GM19324 (cell line): ENCODE data around the gene KIAA1217.

ENCODE experiments used
- ATAC-seq: cut with Tn5 transposase; IDR thresholded peaks from one replicate; pipeline ENCODE4 v1.9.1; 2021; ENCODE audit warnings: mild to moderate bottlenecking, moderate library complexity; ENCODE audit not compliant: unreplicated experiment, low FRiP score

The KIAA1217 gene

GRCh38 chr10:24390146-24390700 lies 181.3 kb downstream of the KIAA1217 start:
- ATAC-seq: no peak

DNA sequence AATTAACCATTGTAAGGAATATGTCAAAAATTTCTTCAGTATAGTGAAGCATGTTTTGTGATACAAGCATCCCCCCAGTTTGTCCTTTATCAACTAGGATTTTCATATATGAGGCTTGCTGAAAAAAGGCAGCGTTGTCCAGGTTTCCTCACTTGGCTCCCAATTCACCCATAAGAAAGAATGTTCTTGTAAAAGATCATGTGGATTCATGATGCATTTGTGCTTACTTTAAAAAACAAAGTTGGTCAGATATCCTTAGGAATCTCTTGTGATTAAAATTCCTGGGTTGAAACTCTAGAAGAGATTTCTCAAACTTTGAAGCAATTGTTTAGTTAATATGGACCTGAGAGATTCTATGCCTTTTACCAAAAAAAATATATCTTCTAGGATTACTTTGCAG lies 181.8 kb downstream of the KIAA1217 start:
- ATAC-seq: no peak

GRCh38 chr10:24393201-24393600 lies 184.3 kb downstream of the KIAA1217 start:
- ATAC-seq: no peak

DNA sequence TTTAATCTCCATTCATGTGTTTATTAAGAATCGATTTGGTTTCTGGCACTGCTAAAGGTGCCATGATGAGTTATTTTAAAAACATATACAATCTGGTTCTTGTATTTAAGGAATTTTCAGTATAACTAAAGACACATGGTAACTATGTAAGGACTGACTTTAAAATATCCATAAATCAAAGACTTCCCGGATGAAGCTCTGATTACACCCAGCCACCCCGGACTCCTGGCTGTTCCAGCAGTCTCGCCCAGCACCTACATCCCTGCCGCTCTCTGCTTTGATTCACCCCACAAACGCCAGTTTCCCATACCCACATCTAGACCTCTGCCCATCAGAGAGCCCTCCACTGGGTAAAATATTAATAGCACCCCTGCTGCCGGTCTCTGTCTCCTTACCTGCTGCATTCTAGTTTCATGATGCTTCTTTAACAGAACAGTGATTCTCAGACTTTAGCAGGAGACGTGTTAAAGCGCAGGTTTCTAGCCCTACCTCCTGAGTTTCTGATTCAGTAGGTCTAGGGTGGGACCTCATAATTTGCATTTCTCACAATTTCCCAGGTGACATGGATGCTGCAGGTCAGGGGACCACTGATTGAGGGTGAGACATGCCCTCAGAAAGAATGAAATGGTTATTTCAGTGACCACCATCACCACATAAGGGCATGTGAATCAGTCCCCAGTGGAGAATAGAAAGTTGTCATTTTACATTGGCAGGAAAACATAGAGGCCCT lies 185.7 kb downstream of the KIAA1217 start:
- ATAC-seq: no peak

- no peak for ATAC-seq
Observed at GRCh38 chr10:24396396-24396795, 187.5 kb downstream of the KIAA1217 start.

DNA sequence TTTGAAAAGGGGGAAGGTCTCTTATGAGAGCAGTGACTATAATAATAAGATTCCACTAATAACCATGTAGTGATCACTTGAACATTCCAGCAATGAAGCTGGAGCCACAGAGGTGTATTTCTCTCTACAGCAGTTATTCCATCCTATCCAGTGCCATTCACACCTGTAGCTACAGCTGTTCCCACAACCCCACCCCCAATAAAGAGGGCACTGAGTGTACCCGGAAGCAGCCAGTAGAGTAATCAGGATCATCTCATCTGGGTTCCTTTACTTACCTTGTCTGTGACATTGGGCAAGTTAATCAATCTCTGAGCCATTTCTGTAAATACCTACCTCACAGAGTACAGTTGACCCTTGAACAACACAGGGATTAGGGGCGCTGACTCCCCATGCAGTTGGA lies 188.7 kb downstream of the KIAA1217 start:
- ATAC-seq: no peak

GRCh38 chr10:24404567-24404966 lies 195.6 kb downstream of the KIAA1217 start:
- no peak for ATAC-seq

DNA sequence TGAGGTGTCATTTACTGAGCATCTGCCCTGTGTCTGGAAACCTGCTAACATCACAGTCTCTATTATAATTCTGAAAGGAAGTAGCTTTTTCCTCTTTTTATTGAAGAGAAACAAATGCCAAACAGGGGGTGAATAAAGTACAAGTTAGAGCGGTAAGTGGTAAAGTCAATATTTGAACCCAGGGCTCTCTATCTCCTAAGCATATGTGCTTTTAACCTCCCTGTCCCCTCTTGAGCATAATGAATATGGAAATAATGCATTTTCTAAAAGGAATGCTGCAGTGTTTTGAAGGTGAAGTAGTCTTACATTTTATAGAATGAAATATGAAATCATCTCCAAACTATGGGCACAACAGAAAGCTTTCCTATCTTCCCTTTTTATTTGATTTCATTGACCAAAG lies 196.7 kb downstream of the KIAA1217 start:
- no peak for ATAC-seq

- no peak for ATAC-seq
Observed at GRCh38 chr10:24406809-24407483, 198.0 kb downstream of the KIAA1217 start.

GRCh38 chr10:24407928-24408327 lies 199.0 kb downstream of the KIAA1217 start:
- no peak for ATAC-seq

DNA sequence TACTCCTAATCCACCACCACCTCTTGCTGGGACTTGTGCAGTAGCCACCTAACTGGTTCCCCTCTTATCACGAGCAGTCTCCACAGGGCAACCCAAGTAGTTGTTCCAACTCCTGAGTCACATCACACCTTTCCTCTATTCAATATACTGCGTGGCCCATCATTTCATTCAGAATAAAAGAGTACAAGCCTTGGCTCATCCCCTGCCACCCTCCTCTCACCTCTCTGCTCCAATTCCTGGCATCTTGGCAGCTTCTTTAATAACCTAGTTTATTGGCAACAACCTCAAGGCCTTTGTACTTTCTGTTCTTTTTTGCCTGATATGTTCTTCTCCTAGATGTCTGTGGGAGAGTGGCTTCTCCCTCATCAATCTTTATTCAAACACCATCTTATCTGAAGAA lies 199.4 kb downstream of the KIAA1217 start:
- ATAC-seq: no peak

- ATAC-seq: no peak
Observed at GRCh38 chr10:24414597-24414996, 205.7 kb downstream of the KIAA1217 start.

- ATAC-seq: no peak
Observed at GRCh38 chr10:24415455-24416125, 206.7 kb downstream of the KIAA1217 start.

DNA sequence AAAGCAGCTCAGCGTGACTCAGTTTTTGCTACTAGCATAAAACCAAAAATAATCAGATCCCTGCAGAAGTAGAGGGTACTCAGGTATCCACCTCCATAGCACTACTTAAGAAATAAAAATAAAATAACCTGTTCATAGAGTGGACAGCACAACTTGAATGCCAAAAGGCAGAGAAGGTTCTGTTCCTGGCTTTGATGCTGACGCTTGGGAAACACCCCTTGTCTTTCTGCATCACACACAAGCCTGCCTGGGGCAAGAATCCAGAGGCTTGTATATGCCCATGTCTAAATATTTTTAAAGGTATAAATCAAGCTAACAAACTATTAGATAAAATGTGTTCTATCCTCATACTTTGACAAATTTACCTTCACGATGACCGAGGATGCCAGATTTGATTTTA lies 207.3 kb downstream of the KIAA1217 start:
- ATAC-seq: no peak

DNA sequence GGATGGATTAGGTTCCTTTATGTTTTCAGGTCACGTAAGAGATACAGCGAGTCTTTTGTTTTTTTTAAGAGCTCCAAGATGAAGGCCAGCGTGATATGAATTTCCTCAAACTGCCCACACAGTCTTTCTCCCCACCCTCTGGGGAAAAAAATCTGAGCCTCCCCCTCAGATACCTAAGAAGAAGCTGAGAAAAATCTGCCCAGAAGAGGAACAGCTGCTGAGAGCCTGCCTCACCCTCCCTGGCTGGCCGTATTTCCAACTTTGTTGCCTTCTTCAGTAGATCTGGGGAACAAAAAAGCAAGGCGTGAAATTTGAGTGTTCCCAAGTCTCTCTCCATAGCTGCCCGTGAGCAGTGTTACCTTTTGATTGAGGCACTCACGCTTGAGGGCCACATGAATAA lies 208.1 kb downstream of the KIAA1217 start:
- ATAC-seq: no peak

- ATAC-seq: no peak
Observed at GRCh38 chr10:24418532-24418931, 209.6 kb downstream of the KIAA1217 start.

GRCh38 chr10:24419066-24419465 lies 210.1 kb downstream of the KIAA1217 start:
- no peak for ATAC-seq

DNA sequence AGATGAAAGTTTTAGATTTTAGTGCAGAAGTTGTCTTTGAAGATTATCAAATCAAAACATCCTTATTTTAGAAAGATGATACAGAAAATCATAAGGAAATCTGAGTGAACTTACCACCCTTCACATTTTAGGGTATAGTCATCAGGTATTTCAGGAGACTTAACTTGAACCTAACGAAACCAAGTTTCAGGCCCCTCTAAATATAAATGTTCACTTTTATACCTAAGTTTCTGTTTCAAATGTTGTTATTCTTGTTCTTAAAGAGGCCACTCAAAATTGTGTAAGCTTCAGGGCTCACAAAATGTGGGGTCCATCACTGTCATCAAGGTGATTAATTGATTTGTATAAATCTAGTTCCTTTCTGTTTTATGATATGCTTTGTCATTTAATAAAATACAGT lies 216.2 kb downstream of the KIAA1217 start:
- ATAC-seq: no peak

DNA sequence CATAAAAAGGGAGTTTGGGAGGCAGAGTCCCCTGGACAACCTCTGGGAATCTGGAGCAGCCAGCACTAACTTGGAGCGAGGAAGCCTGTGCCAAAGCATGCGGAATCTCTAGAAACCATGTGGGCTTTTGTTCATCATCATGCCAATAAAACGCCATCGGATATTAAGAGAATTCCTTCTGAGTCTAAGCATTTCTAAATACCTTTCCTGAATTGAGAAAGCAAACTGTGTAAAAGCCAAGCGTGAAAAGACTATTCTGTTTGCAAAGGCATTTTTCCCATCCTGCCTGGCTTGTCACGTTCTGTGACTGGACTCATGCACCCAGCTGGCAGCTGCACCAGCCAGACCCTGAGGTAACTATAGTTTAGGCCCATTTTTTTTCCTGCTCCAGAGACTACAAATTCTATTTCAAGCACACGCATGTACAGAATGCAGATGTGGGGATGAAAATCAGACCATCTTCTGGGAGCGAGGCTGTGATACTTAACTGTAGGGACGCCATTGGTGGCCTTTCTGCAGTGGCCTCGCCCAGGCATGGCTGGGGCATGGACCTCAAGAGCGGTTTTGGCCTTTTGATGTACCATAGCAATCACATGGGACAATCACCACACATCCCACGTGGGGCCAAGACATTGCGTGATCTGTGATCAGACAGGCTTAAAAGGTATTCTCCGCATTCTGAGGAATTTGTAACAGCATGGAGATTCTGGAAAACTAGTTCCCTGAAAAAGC lies 218.9 kb downstream of the KIAA1217 start:
- no peak for ATAC-seq

DNA sequence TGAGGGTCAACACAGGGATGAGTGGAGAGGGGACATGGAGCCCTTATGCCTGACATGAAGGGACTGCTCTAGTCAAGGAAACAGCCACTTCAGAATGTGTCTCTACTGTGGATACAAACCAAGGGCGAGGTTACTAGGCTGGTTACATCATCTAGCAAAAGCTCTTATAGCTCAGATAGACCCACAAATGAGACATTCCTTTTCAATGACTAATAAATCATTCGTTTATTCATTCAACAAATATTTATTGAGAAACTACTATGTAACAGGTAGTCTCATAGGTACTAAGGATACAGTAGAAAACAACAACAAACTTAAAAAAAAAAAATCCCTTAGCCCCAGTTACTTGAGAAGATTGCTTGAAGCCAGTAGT lies 219.5 kb downstream of the KIAA1217 start:
- no peak for ATAC-seq

- no peak for ATAC-seq
Observed at GRCh38 chr10:24430591-24430990, 221.7 kb downstream of the KIAA1217 start.
